SK-N-SH (cell line): ENCODE results near the gene MVB12B.

Source experiments
- EP300 ChIP-seq, 2 experiments: IDR thresholded peaks; 2 replicates each; pipeline versions ENCODE4 v1.4.0 to v1.6.1; 2012; ENCODE audit warnings: borderline replicate concordance in 1 of 2, low read depth in 1 of 2, low read length in 1 of 2
- FOXJ3 ChIP-seq: sonication (generic); formaldehyde crosslinking; IDR thresholded peaks from 2 replicates; pipeline ENCODE4 v1.5.1; 2020; ENCODE audit warnings: mild to moderate bottlenecking, missing genetic modification reagents
- GABPA ChIP-seq: IDR thresholded peaks from 2 replicates; pipeline ENCODE4 v1.4.0; 2012; ENCODE audit warnings: low read depth, mild to moderate bottlenecking
- GATA2 ChIP-seq: sonication (generic); formaldehyde crosslinking; IDR thresholded peaks from 2 replicates; pipeline ENCODE4 v1.5.0; 2020; ENCODE audit warnings: mild to moderate bottlenecking, missing genetic modification reagents
- MAX ChIP-seq: IDR thresholded peaks from 2 replicates; pipeline ENCODE4 v1.4.0; 2012; ENCODE audit warnings: low read depth
- MEF2A ChIP-seq: IDR thresholded peaks from 2 replicates; pipeline ENCODE4 v1.4.0; 2012; ENCODE audit warnings: low read depth, borderline replicate concordance
- POLR2AphosphoS5 ChIP-seq: IDR thresholded peaks from 2 replicates; pipeline ENCODE4 v1.6.1; 2012; ENCODE audit warnings: low read depth, low read length
- RCOR1 ChIP-seq: fragments of 150-350 bp; IDR thresholded peaks from 2 replicates; pipeline ENCODE4 v1.6.1; 2017; ENCODE audit warnings: antibody characterized with exemption, low read length
- REST ChIP-seq: IDR thresholded peaks from 2 replicates; pipeline ENCODE4 v1.6.1; 2012; ENCODE audit warnings: mild to moderate bottlenecking, low read depth, low read length, moderate library complexity
- SIN3A ChIP-seq: IDR thresholded peaks from 2 replicates; pipeline ENCODE4 v1.6.1; 2012; ENCODE audit warnings: low read depth, mild to moderate bottlenecking, low read length, moderate library complexity, borderline replicate concordance
- SMC3 ChIP-seq: IDR thresholded peaks from 2 replicates; pipeline ENCODE4 v1.6.1; 2012; ENCODE audit warnings: low read depth, low read length, improper control_type of control experiment
- TAF1 ChIP-seq: IDR thresholded peaks from 2 replicates; pipeline ENCODE4 v1.6.1; 2012; ENCODE audit warnings: low read depth, mild to moderate bottlenecking, low read length, moderate library complexity, borderline replicate concordance
- TF ChIP-seq, protein P1 (sequence below): fragments of 200-600 bp; sonication (generic); IDR thresholded peaks from 2 replicates; pipeline ENCODE4 v1.6.1; 2017; ENCODE audit warnings: antibody characterized with exemption, mild to moderate bottlenecking, moderate library complexity
- TF ChIP-seq, protein P2 (sequence below): IDR thresholded peaks from 2 replicates; pipeline ENCODE4 v1.4.0; 2012; ENCODE audit warnings: low read depth, borderline replicate concordance

- TF ChIP-seq SMC3 = no peak
- TF ChIP-seq MAX = no peak
- TF ChIP-seq, protein P1, sequence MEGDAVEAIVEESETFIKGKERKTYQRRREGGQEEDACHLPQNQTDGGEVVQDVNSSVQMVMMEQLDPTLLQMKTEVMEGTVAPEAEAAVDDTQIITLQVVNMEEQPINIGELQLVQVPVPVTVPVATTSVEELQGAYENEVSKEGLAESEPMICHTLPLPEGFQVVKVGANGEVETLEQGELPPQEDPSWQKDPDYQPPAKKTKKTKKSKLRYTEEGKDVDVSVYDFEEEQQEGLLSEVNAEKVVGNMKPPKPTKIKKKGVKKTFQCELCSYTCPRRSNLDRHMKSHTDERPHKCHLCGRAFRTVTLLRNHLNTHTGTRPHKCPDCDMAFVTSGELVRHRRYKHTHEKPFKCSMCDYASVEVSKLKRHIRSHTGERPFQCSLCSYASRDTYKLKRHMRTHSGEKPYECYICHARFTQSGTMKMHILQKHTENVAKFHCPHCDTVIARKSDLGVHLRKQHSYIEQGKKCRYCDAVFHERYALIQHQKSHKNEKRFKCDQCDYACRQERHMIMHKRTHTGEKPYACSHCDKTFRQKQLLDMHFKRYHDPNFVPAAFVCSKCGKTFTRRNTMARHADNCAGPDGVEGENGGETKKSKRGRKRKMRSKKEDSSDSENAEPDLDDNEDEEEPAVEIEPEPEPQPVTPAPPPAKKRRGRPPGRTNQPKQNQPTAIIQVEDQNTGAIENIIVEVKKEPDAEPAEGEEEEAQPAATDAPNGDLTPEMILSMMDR = no peak
- TF ChIP-seq GATA2 = no peak
- TF ChIP-seq GABPA = no peak
- TF ChIP-seq REST = no peak
- TF ChIP-seq POLR2AphosphoS5 = no peak
- TF ChIP-seq MEF2A = no peak
- TF ChIP-seq EP300 (IDR thresholded peaks at IDR 0.05; ENCODE audit: borderline replicate concordance in 1 of 2, low read depth in 1 of 2, low read length in 1 of 2) = no peak
- TF ChIP-seq RCOR1 = no peak
- no peak for TF ChIP-seq TAF1
- TF ChIP-seq, protein P2, sequence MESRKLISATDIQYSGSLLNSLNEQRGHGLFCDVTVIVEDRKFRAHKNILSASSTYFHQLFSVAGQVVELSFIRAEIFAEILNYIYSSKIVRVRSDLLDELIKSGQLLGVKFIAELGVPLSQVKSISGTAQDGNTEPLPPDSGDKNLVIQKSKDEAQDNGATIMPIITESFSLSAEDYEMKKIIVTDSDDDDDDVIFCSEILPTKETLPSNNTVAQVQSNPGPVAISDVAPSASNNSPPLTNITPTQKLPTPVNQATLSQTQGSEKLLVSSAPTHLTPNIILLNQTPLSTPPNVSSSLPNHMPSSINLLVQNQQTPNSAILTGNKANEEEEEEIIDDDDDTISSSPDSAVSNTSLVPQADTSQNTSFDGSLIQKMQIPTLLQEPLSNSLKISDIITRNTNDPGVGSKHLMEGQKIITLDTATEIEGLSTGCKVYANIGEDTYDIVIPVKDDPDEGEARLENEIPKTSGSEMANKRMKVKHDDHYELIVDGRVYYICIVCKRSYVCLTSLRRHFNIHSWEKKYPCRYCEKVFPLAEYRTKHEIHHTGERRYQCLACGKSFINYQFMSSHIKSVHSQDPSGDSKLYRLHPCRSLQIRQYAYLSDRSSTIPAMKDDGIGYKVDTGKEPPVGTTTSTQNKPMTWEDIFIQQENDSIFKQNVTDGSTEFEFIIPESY = no peak
- no peak for TF ChIP-seq SIN3A
- TF ChIP-seq FOXJ3 (CRISPR knock-in tag) = no peak
Measured at GRCh38 chr9:126459546-126459945, 132.9 kb downstream of the MVB12B start.
